NB4 (cell line): ENCODE measurements around the gene LEMD1.

Experiments used
- DNase-seq: peaks from one replicate; pipeline ENCODE4 v3.0.0; 2010; ENCODE audit warnings: low read depth
- H3K4me3 ChIP-seq: one replicate; pipeline ENCODE4 v1.5.1; 2011; ENCODE audit warnings: mild to moderate bottlenecking, low read depth, low read length, moderate library complexity
- MYC ChIP-seq: IDR thresholded peaks from 2 replicates; pipeline ENCODE4 v1.6.1; 2011; ENCODE audit warnings: low read depth, low read length
- POLR2A ChIP-seq: IDR thresholded peaks from 2 replicates; pipeline ENCODE4 v1.6.1; 2011; ENCODE audit warnings: mild to moderate bottlenecking; ENCODE audit not compliant: insufficient read length; ENCODE audit errors: extremely low read depth
- TF ChIP-seq, protein P1 (sequence below): IDR thresholded peaks from one replicate; pipeline ENCODE4 v1.5.1; 2012; ENCODE audit warnings: low read depth, low read length
- TF ChIP-seq, protein P2 (sequence below): IDR thresholded peaks from 2 replicates; pipeline ENCODE4 v1.6.1; 2011; ENCODE audit warnings: low read depth, low read length

The LEMD1 gene

GRCh38 chr1:205339717-205340116 is 82.1 kb downstream of the LEMD1 start:
- H3K4me3 ChIP-seq, result no peak overlapping the region
- TF ChIP-seq, protein P1, sequence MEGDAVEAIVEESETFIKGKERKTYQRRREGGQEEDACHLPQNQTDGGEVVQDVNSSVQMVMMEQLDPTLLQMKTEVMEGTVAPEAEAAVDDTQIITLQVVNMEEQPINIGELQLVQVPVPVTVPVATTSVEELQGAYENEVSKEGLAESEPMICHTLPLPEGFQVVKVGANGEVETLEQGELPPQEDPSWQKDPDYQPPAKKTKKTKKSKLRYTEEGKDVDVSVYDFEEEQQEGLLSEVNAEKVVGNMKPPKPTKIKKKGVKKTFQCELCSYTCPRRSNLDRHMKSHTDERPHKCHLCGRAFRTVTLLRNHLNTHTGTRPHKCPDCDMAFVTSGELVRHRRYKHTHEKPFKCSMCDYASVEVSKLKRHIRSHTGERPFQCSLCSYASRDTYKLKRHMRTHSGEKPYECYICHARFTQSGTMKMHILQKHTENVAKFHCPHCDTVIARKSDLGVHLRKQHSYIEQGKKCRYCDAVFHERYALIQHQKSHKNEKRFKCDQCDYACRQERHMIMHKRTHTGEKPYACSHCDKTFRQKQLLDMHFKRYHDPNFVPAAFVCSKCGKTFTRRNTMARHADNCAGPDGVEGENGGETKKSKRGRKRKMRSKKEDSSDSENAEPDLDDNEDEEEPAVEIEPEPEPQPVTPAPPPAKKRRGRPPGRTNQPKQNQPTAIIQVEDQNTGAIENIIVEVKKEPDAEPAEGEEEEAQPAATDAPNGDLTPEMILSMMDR, result no peak
- TF ChIP-seq MYC, result no peak
- TF ChIP-seq, protein P2, sequence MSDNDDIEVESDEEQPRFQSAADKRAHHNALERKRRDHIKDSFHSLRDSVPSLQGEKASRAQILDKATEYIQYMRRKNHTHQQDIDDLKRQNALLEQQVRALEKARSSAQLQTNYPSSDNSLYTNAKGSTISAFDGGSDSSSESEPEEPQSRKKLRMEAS, result no peak
- no peak for TF ChIP-seq POLR2A
- DNase-seq, result no peak

GRCh38 chr1:205339197-205339702 is 82.6 kb downstream of the LEMD1 start:
- no peak for DNase-seq

GRCh38 chr1:205338011-205338410 is 83.8 kb downstream of the LEMD1 start:
- no peak for DNase-seq
- no peak overlapping the region for H3K4me3 ChIP-seq
- TF ChIP-seq MYC, result no peak
- TF ChIP-seq, protein P1, result no peak
- TF ChIP-seq, protein P2, result no peak
- no peak for TF ChIP-seq POLR2A

More at GRCh38 chr1:205339197-205339702, 82.6 kb downstream of the LEMD1 start:
- H3K4me3 ChIP-seq, result no peak overlapping the region
- TF ChIP-seq POLR2A (no peak), MYC (no peak)
- TF ChIP-seq, protein P1, result no peak
- TF ChIP-seq, protein P2, result no peak

DNA sequence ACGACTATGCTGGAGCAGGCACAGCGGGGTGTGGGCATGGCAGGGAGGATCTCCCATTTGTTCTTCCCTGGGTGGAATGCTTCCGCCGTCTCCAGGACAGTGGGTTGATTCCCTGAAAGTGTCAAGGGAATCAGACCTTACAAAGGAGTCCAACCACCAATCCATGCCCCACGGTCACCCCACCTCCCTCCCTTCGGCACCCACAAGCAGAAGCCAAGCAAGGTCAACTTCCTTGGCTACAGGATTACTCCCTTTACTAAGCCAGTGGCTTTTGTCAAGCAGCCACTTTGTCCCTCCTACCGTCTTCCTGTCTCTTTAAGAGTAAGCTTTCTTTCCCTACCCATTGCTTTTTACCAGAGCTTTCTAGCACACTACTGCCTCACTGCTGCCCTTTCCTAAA is 84.4 kb downstream of the LEMD1 start:
- no peak overlapping the region for H3K4me3 ChIP-seq
- TF ChIP-seq, protein P1, result no peak
- TF ChIP-seq, protein P2, result no peak
- TF ChIP-seq MYC, result no peak
- TF ChIP-seq POLR2A, result no peak
- DNase-seq, result no peak

DNA sequence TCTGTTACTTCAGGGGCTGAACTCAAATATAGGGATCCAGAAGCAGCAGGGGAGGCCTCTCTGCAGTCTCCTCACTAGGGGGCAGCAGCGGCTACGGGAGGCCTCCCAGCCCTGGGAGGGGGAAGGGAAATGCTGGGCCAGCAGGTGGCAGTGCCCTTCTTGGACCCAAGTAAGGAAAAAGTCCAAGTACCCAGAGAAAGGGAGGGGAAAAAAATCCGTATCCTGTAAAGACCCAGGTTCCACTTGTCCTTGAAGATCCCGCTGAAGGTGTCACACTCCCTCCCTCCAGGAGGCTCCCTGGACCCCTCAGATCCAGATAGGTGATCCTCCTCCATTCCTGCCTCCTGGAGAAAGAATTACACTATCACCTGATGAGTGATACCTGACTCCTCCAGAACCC is 86.2 kb downstream of the LEMD1 start:
- peak; percentile 74 for DNase-seq
- H3K4me3 ChIP-seq, result no peak overlapping the region
- no peak for TF ChIP-seq MYC
- TF ChIP-seq, protein P1, result peak; percentile 98
- TF ChIP-seq, protein P2, result no peak
- TF ChIP-seq POLR2A, result no peak
